K562 (cell line): ENCODE measurements around the gene ADAM21. TPM values are rescaled to one million over a fixed set of nuclear protein-coding genes. Genes with fewer than 3 reads are reported as not detected.

Experiments used
- BDP1 ChIP-seq: IDR thresholded peaks from 3 replicates; pipeline ENCODE4 v1.6.1; 2011; ENCODE audit not compliant: insufficient read length, insufficient read depth
- EP400 ChIP-seq: fragments of 450-650 bp; IDR thresholded peaks from 2 replicates; pipeline ENCODE4 v1.6.1; 2017; ENCODE audit warnings: antibody characterized with exemption, mild to moderate bottlenecking, moderate library complexity
- GATA2 ChIP-seq: sonication (generic); formaldehyde crosslinking; IDR thresholded peaks from 2 replicates; pipeline ENCODE4 v1.4.0; 2020; ENCODE audit warnings: mild to moderate bottlenecking, missing genetic modification reagents
- ZBTB40 ChIP-seq, 2 experiments: fragments of 450-650 bp in 1 of 2; sonication (generic) in 1 of 2; formaldehyde crosslinking in 1 of 2; IDR thresholded peaks; 2 replicates each; pipeline versions ENCODE4 v1.7.1 to v1.9.0; 2016 to 2022; ENCODE audit warnings: inconsistent platforms in 1 of 2, mild to moderate bottlenecking in 1 of 2, missing genetic modification reagents in 1 of 2
- ZNF239 ChIP-seq: fragments of 250-450 bp; sonication (Bioruptor Pico); IDR thresholded peaks from 2 replicates; pipeline ENCODE4 v1.4.0; 2020; ENCODE audit warnings: mild to moderate bottlenecking
- polyA plus RNA-seq, 8 experiments: library from polyadenylated mRNA; depleted of rRNA in 4 of 8; stranded (reverse) in 5 of 8; unstranded in 3 of 8; fragments of >200 nt; fragmentation: Nextera tagmentation in 2 of 8; fragmentation: Illumina TruSeq in 1 of 8; extraction: Ambion mirVana in 2 of 8; extraction: Trizol in 1 of 8; gene quantifications; 2 replicates each; pipeline versions ENCODE4 v1.2.1 to v1.2.3, GENCODE V29; 2011 to 2014; ENCODE audit warnings: inconsistent platforms in 1 of 8, missing spikeins in 1 of 8
- total RNA-seq, 7 experiments: library from RNA; depleted of rRNA in 6 of 7; stranded (reverse); fragments of >200 nt in 6 of 7; fragmentation: Illumina TruSeq in 2 of 7; extraction: Trizol in 2 of 7; gene quantifications; 2 replicates each; pipeline versions ENCODE4 v1.2.1 to v1.2.3, GENCODE V29; 2011 to 2021; ENCODE audit warnings: low replicate concordance in 1 of 7
- TF ChIP-seq, protein P1 (sequence below): fragments of 200-800 bp; sonication (Bioruptor generic); IDR thresholded peaks from 2 replicates; pipeline ENCODE4 v1.6.1; 2016; ENCODE audit warnings: missing genetic modification characterization, missing compliant biosample characterization

Gene ADAM21
- total and polyA plus RNA-seq, 9 of the 15 experiments (the other 6 are each of a cell fraction or from before 2014, with no cell fraction given) = 0.03 to 0.15 (median 0.05) TPM; not detected in 4

DNA sequence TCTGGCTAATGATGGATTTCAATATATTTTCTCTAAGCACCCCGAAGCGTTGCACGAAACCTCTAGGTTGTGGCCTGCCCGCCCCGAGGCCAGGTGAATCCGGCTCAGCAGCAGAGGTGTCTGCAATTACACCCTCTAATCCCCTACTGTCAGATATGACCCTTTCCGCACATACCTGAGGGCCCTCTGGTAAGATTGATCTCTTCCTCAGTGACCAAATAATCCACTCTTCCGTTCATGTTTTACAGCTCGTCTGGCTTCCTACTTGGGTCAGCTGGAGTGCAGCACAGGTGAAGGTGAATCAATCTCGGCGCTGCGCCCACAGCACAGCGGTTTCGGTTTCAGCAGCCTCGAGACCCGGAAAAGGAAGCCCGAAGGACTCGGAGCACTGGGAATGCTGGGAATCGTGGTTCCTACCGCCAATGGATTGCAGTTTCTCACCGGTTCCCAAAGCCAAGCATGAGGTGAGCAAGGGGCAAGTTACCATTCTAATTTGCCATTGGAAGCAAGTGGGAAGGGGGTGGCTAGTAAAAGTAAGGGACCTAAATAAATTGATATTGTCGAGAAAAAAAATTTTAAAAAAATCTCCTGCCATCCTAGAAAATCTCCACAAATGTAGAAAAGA is 35.1 kb upstream of the ADAM21 start, which contains the start of gene SYNJ2BP (continued):
- peak; percentile 92 for TF ChIP-seq ZBTB40 (IDR thresholded peaks at IDR 0.05)
- no peak for TF ChIP-seq ZBTB40 (CRISPR knock-in tag; IDR thresholded peaks at IDR 0.05)
- no peak for TF ChIP-seq BDP1
- no peak for TF ChIP-seq ZNF239 (CRISPR knock-in tag)
- TF ChIP-seq, protein P1, sequence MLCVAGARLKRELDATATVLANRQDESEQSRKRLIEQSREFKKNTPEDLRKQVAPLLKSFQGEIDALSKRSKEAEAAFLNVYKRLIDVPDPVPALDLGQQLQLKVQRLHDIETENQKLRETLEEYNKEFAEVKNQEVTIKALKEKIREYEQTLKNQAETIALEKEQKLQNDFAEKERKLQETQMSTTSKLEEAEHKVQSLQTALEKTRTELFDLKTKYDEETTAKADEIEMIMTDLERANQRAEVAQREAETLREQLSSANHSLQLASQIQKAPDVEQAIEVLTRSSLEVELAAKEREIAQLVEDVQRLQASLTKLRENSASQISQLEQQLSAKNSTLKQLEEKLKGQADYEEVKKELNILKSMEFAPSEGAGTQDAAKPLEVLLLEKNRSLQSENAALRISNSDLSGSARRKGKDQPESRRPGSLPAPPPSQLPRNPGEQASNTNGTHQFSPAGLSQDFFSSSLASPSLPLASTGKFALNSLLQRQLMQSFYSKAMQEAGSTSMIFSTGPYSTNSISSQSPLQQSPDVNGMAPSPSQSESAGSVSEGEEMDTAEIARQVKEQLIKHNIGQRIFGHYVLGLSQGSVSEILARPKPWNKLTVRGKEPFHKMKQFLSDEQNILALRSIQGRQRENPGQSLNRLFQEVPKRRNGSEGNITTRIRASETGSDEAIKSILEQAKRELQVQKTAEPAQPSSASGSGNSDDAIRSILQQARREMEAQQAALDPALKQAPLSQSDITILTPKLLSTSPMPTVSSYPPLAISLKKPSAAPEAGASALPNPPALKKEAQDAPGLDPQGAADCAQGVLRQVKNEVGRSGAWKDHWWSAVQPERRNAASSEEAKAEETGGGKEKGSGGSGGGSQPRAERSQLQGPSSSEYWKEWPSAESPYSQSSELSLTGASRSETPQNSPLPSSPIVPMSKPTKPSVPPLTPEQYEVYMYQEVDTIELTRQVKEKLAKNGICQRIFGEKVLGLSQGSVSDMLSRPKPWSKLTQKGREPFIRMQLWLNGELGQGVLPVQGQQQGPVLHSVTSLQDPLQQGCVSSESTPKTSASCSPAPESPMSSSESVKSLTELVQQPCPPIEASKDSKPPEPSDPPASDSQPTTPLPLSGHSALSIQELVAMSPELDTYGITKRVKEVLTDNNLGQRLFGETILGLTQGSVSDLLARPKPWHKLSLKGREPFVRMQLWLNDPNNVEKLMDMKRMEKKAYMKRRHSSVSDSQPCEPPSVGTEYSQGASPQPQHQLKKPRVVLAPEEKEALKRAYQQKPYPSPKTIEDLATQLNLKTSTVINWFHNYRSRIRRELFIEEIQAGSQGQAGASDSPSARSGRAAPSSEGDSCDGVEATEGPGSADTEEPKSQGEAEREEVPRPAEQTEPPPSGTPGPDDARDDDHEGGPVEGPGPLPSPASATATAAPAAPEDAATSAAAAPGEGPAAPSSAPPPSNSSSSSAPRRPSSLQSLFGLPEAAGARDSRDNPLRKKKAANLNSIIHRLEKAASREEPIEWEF (CRISPR knock-in tag) = no peak
- no peak for TF ChIP-seq EP400
- no peak for TF ChIP-seq GATA2
- TF ChIP-seq, all 486 proteins: peak for 14
